GM12801 (cell line): Measurements from ENCODE around the gene RXFP2.

Experiments used
- CTCF ChIP-seq: IDR thresholded peaks from one replicate; pipeline ENCODE4 v1.5.1; 2011; ENCODE audit warnings: control low read depth; ENCODE audit not compliant: insufficient read length; ENCODE audit errors: extremely low read depth

The RXFP2 gene

GRCh38 chr13:31765138-31765785, 25.9 kb downstream of the RXFP2 start:
- no peak for TF ChIP-seq CTCF

GRCh38 chr13:31767175-31767900, 28.0 kb downstream of the RXFP2 start:
- TF ChIP-seq CTCF, result no peak

GRCh38 chr13:31768351-31768750, 29.0 kb downstream of the RXFP2 start:
- no peak for TF ChIP-seq CTCF

- no peak for TF ChIP-seq CTCF
These were observed 30.2 kb downstream of the RXFP2 start for GRCh38 chr13:31769575-31769974.

- TF ChIP-seq CTCF, result no peak
These were observed 32.9 kb downstream of the RXFP2 start for GRCh38 chr13:31772231-31772630.

GRCh38 chr13:31773538-31773937, 34.2 kb downstream of the RXFP2 start:
- no peak for TF ChIP-seq CTCF

- TF ChIP-seq CTCF, result no peak
These were observed 34.9 kb downstream of the RXFP2 start for GRCh38 chr13:31774186-31774750.
